ENCODE results near the gene RTN1.
A peak's percentile ranks its signal among the peaks of the same experiment; 100 is the strongest.

Gene RTN1

GRCh38 chr14:59882957-59883356 lies 12.4 kb upstream of the RTN1 start:
- H3K4me2 ChIP-seq (ENCODE audit: low read depth, low read length), result no peak overlapping the region
- no peaks in the 10 kb centered on the region for H4K20me1 ChIP-seq (ENCODE audit: insufficient read depth, low read length)
- TF ChIP-seq CTCF (IDR thresholded peaks at IDR 0.05; ENCODE audit: low read length) (peak; percentile 13; the same call in 1 of the 2 replicates), EZH2 (optimal IDR thresholded peaks at IDR 0.05; ENCODE audit: low read depth, low read length) (no peak)
- H3K4me1 ChIP-seq (ENCODE audit: low read length), result no peaks in the 10 kb centered on the region
- no peaks in the 10 kb centered on the region for H3K9me2 ChIP-seq (replicated peaks; ENCODE audit: insufficient read depth, low read length)
- DNase-seq, result no peak
- H3K9me3 ChIP-seq (replicated peaks; ENCODE audit: insufficient read depth, low read length), result no peaks in the 10 kb centered on the region
- H2AFZ ChIP-seq (ENCODE audit: low read length), result no peak overlapping the region
- H3K27ac ChIP-seq (ENCODE audit: low read length), result no peak overlapping the region
- H3K4me3 ChIP-seq (ENCODE audit: low read length), result no peak overlapping the region
- no peaks in the 10 kb centered on the region for H3F3A ChIP-seq (ENCODE audit: insufficient read depth, low read length)
- no peaks in the 10 kb centered on the region for H3K36me3 ChIP-seq (replicated peaks; ENCODE audit: insufficient read depth, low read length)
- H3K79me2 ChIP-seq (ENCODE audit: low read length), result no peaks in the 10 kb centered on the region
- H3K9ac ChIP-seq (ENCODE audit: low read length), result no peak overlapping the region
- H3K27me3 ChIP-seq (replicated peaks; ENCODE audit: insufficient read depth, low read length), result no peaks in the 10 kb centered on the region

GRCh38 chr14:59871166-59871495 lies 555 bp upstream of the RTN1 start:
- TF ChIP-seq EZH2 (optimal IDR thresholded peaks at IDR 0.05; ENCODE audit: low read depth, low read length), result no peak
- TF ChIP-seq EZH2phosphoT487 (IDR thresholded peaks at IDR 0.05; ENCODE audit: low read length), result no peak
- no peak for TF ChIP-seq CTCF (IDR thresholded peaks at IDR 0.05; ENCODE audit: low read length)
- Histone ChIP-seq H3K79me2 (ENCODE audit: low read length) (no peaks in the 10 kb centered on the region), H3K4me1 (ENCODE audit: low read length) (no peaks in the 10 kb centered on the region), H2AFZ (ENCODE audit: low read length) (peak overlapping the region; percentile 83), H3K36me3 (replicated peaks; ENCODE audit: insufficient read depth, low read length) (no peaks in the 10 kb centered on the region), H3K9me3 (replicated peaks; ENCODE audit: insufficient read depth, low read length) (no peaks in the 10 kb centered on the region), H3K27ac (ENCODE audit: low read length) (no peak overlapping the region), H4K20me1 (ENCODE audit: insufficient read depth, low read length) (no peaks in the 10 kb centered on the region), H3K4me3 (ENCODE audit: low read length) (peak overlapping the region; percentile 67), H3K9me2 (replicated peaks; ENCODE audit: insufficient read depth, low read length) (no peaks in the 10 kb centered on the region), H3K27me3 (replicated peaks; ENCODE audit: insufficient read depth, low read length) (no peaks in the 10 kb centered on the region), H3K4me2 (ENCODE audit: low read depth, low read length) (peak overlapping the region; percentile 85), H3F3A (ENCODE audit: insufficient read depth, low read length) (no peaks in the 10 kb centered on the region), H3K9ac (ENCODE audit: low read length) (no peak overlapping the region; the same call in 1 of the 2 replicates)
- DNase-seq, result no peak

GRCh38 chr14:59869381-59870255 lies 958 bp downstream of the RTN1 start:
- no peaks in the 10 kb centered on the region for H3K9me3 ChIP-seq (replicated peaks; ENCODE audit: insufficient read depth, low read length)
- no peaks in the 10 kb centered on the region for H3F3A ChIP-seq (ENCODE audit: insufficient read depth, low read length)
- DNase-seq, result no peak
- no peak overlapping the region for H2AFZ ChIP-seq (ENCODE audit: low read length)
- no peaks in the 10 kb centered on the region for H3K4me1 ChIP-seq (ENCODE audit: low read length)
- H3K27me3 ChIP-seq (replicated peaks; ENCODE audit: insufficient read depth, low read length), result no peaks in the 10 kb centered on the region
- no peaks in the 10 kb centered on the region for H3K79me2 ChIP-seq (ENCODE audit: low read length)
- H3K27ac ChIP-seq (ENCODE audit: low read length), result no peak overlapping the region
- H3K36me3 ChIP-seq (replicated peaks; ENCODE audit: insufficient read depth, low read length), result no peaks in the 10 kb centered on the region
- H4K20me1 ChIP-seq (ENCODE audit: insufficient read depth, low read length), result no peaks in the 10 kb centered on the region
- peak overlapping the region; percentile 45; the same call in 1 of the 2 replicates for H3K4me2 ChIP-seq (ENCODE audit: low read depth, low read length)
- no peak overlapping the region for H3K9ac ChIP-seq (ENCODE audit: low read length)
- TF ChIP-seq EZH2 (optimal IDR thresholded peaks at IDR 0.05; ENCODE audit: low read depth, low read length), result no peak
- no peak for TF ChIP-seq EZH2phosphoT487 (IDR thresholded peaks at IDR 0.05; ENCODE audit: low read length)
- no peak for TF ChIP-seq CTCF (IDR thresholded peaks at IDR 0.05; ENCODE audit: low read length)
- no peaks in the 10 kb centered on the region for H3K9me2 ChIP-seq (replicated peaks; ENCODE audit: insufficient read depth, low read length)
- H3K4me3 ChIP-seq (ENCODE audit: low read length), result no peak overlapping the region; the same call in 1 of the 2 replicates

Data from MM.1S (cell line).